K562 (cell line): ENCODE data around the gene STIM1. TPM values are rescaled to one million over a fixed set of nuclear protein-coding genes. Genes with fewer than 3 reads are reported as not detected.

Source experiments
- CHD7 ChIP-seq: fragments of 200-600 bp; sonication (generic); IDR thresholded peaks from one replicate; pipeline ENCODE4 v1.6.1; 2012; ENCODE audit warnings: mild to moderate bottlenecking, low read depth, low read length, inconsistent platforms
- CREB1 ChIP-seq, 2 experiments: sonication (generic) in 1 of 2; formaldehyde crosslinking in 1 of 2; IDR thresholded peaks; 2 replicates each; pipeline versions ENCODE4 v1.6.1 to v1.8.0; 2012 to 2022; ENCODE audit warnings: inconsistent platforms in 1 of 2, mild to moderate bottlenecking in 1 of 2, missing genetic modification reagents in 1 of 2, moderate library complexity in 1 of 2
- E2F3 ChIP-seq: fragments of 250-450 bp; sonication (Bioruptor Pico); IDR thresholded peaks from 2 replicates; pipeline ENCODE4 v1.4.0; 2020; ENCODE audit warnings: mild to moderate bottlenecking
- ETS1 ChIP-seq: conservative IDR thresholded peaks from 2 replicates; pipeline ENCODE4 v1.6.1; 2011; ENCODE audit warnings: low read depth, mild to moderate bottlenecking, low read length; ENCODE audit not compliant: control insufficient read depth
- FOXO4 ChIP-seq: fragments of 450-650 bp; formaldehyde crosslinking; IDR thresholded peaks from 2 replicates; pipeline ENCODE4 v1.4.0; 2020; ENCODE audit warnings: mild to moderate bottlenecking, moderate library complexity
- IFI16 ChIP-seq: fragments of 250-450 bp; sonication (Bioruptor Pico); IDR thresholded peaks from 2 replicates; pipeline ENCODE4 v2.1.2; 2022; ENCODE audit warnings: mild to moderate bottlenecking, inconsistent platforms
- NEUROD1 ChIP-seq: fragments of 150-350 bp; IDR thresholded peaks from 2 replicates; pipeline ENCODE4 v1.6.1; 2014; ENCODE audit warnings: borderline replicate concordance, low read length, low read depth; ENCODE audit not compliant: partially characterized antibody
- PCBP2 ChIP-seq: fragments of 200-400 bp; formaldehyde crosslinking; IDR thresholded peaks from 2 replicates; pipeline ENCODE4 v1.6.1; 2018; ENCODE audit warnings: low read length, low read depth, mild to moderate bottlenecking, moderate library complexity; ENCODE audit not compliant: poor library complexity, severe bottlenecking
- PHF8 ChIP-seq: fragments of 200-600 bp; sonication (generic); IDR thresholded peaks from 2 replicates; pipeline ENCODE4 v1.6.1; 2012; ENCODE audit warnings: mixed run types, mild to moderate bottlenecking, inconsistent platforms, low read length, moderate library complexity, borderline replicate concordance
- SRSF1 ChIP-seq: fragments of 200-400 bp; formaldehyde crosslinking; IDR thresholded peaks from 2 replicates; pipeline ENCODE4 v1.6.1; 2017; ENCODE audit warnings: mild to moderate bottlenecking, low read depth, low read length, moderate library complexity
- STAT5B ChIP-seq: fragments of 250-450 bp; sonication (Bioruptor Pico); IDR thresholded peaks from 2 replicates; pipeline ENCODE4 v1.8.0; 2021; ENCODE audit warnings: mild to moderate bottlenecking, inconsistent platforms
- polyA plus RNA-seq, 8 experiments: library from polyadenylated mRNA; depleted of rRNA in 4 of 8; stranded (reverse) in 5 of 8; unstranded in 3 of 8; fragments of >200 nt; fragmentation: Nextera tagmentation in 2 of 8; fragmentation: Illumina TruSeq in 1 of 8; extraction: Ambion mirVana in 2 of 8; extraction: Trizol in 1 of 8; gene quantifications; 2 replicates each; pipeline versions ENCODE4 v1.2.1 to v1.2.3, GENCODE V29; 2011 to 2014; ENCODE audit warnings: inconsistent platforms in 1 of 8, missing spikeins in 1 of 8
- total RNA-seq, 7 experiments: library from RNA; depleted of rRNA in 6 of 7; stranded (reverse); fragments of >200 nt in 6 of 7; fragmentation: Illumina TruSeq in 2 of 7; extraction: Trizol in 2 of 7; gene quantifications; 2 replicates each; pipeline versions ENCODE4 v1.2.1 to v1.2.3, GENCODE V29; 2011 to 2021; ENCODE audit warnings: low replicate concordance in 1 of 7

STIM1 gene
- total and polyA plus RNA-seq, 9 of the 15 experiments (the other 6 are each of a cell fraction or from before 2014, with no cell fraction given): 7.7 to 50.5 (median 22.5) TPM

- TF ChIP-seq CHD7: no peak
- peak; percentile 33 for TF ChIP-seq CREB1 (IDR thresholded peaks at IDR 0.05)
- TF ChIP-seq CREB1 (CRISPR knock-in tag; IDR thresholded peaks at IDR 0.05): peak; percentile 56; the same call in 1 of the 2 replicates
- TF ChIP-seq SRSF1: no peak
- no peak for TF ChIP-seq IFI16
- TF ChIP-seq FOXO4 (CRISPR knock-in tag): no peak
- no peak for TF ChIP-seq E2F3 (CRISPR knock-in tag)
- TF ChIP-seq ETS1: peak; percentile 69; the same call in 1 of the 2 replicates
- TF ChIP-seq STAT5B (CRISPR knock-in tag): no peak
- TF ChIP-seq PHF8: peak; percentile 16; the same call in 1 of the 2 replicates
- no peak for TF ChIP-seq NEUROD1
- no peak for TF ChIP-seq PCBP2
These were observed 13.8 kb upstream of the STIM1 start (continued) for GRCh38 chr11:3841426-3842350.
